A204.1 (cell line): ENCODE data around the gene DHRS9.
"Not testable (repeated sequence)": the region's sequence is repeated elsewhere in the genome, so short reads cannot be mapped to it uniquely, and the experiment has no call there.

Source experiments
- FAIRE-seq: peaks from 2 replicates; lab custom pipeline; 2012; peaks lifted over from hg19 to GRCh38; lab: Jason Lieb, UNC

The DHRS9 gene

GRCh38 chr2:169069341-169069740 is at the start of gene DHRS9:
Gene DHRS9, plus strand, starts transcription at chr2:169069563. Its CDS starts 12,019 bp downstream, at chr2:169081582.
- no peak for FAIRE-seq

DNA sequence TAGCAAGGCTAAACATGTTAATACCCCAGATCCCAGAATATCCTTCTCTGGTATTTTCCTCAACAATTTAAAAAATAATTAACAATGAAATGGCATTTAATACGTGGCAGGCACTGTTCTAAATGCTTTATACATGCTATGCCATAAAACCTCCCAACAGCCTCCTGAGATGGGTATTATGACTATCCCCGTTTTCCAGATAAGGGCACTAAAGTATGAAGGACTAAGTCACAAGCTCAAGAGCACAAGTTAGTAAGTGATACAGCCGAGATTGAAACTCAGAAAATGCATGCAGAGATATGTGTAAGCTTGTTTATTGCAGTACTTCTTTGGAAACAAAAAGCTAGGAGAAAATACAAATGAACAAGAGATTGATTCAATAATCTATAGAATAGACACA is 46.2 kb upstream of the DHRS9 start:
- no peak for FAIRE-seq

DNA sequence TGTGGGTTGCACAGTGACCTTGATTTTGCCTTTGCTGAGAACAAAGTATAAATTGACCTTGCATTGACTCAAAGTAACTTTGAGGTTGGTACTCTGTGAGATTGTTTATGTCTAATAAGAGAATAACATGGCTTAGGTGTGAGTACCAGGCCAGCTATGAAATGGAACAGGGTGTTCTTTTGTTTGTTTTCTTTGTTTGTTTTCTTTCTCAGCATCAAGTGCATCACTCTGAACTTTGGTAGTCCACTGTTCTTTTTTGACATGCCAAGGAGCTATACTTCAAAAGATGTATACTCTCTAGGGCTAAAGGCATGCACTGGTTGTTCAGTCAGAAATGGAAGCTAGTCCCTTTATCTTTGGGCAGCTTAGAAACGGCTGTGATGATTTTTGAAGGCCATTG is 43.3 kb upstream of the DHRS9 start:
- FAIRE-seq, result no peak

GRCh38 chr2:169027234-169027633 is 42.1 kb upstream of the DHRS9 start:
- no peak for FAIRE-seq

DNA sequence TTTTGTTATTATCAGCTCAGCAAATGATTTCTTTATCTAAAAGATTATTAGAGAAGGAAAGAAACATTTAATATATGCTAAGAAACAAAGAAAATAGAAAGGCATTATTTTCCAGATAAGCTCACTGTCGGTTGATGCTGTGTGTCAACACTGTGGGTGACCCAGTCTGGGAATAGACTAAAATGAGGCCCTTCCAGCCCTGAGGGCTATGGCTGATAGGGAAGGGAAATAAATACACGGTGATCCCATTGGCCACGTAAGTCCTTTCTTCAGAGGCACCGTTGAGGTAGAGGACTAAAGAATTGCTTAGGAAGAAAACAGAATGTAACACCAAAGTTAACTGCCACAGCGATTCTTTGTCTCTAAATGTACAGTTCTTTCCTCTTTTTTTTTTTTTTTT is 40.0 kb upstream of the DHRS9 start:
- no peak for FAIRE-seq

- FAIRE-seq, result no peak
Measured at GRCh38 chr2:169031202-169031601, 38.2 kb upstream of the DHRS9 start, which contains the start of gene ABCB11. Gene ABCB11, minus strand, starts transcription at chr2:169031324. Its CDS starts 13,199 bp downstream, at chr2:169018125.

GRCh38 chr2:169034256-169034655 is 35.1 kb upstream of the DHRS9 start:
- FAIRE-seq, result no peak

- no peak for FAIRE-seq
Measured at GRCh38 chr2:169034984-169035544, 34.3 kb upstream of the DHRS9 start.

DNA sequence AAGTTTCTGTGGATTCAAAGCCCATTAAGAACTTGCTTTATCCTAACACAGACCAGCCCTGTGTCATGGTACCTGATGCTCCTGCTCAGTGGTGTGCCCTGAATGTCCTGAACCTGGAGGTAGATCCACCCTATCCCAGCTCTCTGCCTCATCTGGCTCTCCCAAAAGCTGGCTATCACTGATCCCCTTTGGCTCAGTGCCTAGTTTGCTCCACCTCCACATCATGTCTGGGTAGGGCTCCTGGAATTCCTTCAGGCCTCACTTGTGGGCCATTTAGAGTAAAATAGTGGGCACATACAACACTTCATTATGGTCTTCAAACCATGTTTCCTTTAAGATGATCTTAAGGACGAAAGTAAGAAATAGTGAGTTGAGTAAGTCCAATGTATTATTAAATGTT is 33.5 kb upstream of the DHRS9 start:
- FAIRE-seq, result no peak

DNA sequence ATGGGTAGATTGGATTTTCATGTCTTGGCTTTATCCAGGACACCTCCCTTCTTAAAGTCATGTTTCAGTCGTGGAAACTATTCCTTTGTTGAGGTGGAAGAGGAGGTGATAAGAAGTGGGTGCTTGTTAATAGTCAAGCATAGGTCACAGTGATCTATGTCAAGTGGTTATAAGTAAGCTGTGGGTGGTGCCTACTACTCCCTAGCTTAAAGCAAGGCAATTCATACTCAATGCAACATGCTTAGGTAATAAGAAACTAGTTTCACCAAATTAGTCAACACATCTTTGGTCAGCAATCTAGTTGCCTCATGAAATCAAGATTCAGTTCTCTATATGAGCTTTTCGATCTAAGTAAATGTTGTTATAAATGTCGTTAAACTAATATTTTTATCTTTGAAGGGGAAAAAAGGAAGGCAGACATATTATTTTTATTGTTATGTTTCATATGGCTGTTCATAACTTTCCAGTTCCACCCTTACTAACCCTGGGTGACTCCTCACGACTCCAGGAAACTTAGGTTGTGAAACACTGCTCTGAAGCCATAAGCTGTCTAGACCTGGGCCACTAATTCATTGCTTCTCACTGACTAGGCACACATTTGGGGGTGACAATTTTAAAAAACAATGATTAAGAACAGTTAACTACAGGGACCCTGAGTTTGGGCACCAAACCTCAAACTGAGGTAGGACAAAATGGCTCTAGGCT is 32.5 kb upstream of the DHRS9 start:
- FAIRE-seq, result no peak

GRCh38 chr2:169038338-169038757 is 31.0 kb upstream of the DHRS9 start:
- no peak for FAIRE-seq

GRCh38 chr2:169039702-169040101 is 29.7 kb upstream of the DHRS9 start:
- no peak for FAIRE-seq

- no peak for FAIRE-seq
Measured at GRCh38 chr2:169041594-169041993, 27.8 kb upstream of the DHRS9 start.

- FAIRE-seq, result no peak
Measured at GRCh38 chr2:169042856-169043255, 26.5 kb upstream of the DHRS9 start.

- FAIRE-seq, result no peak
Measured at GRCh38 chr2:169046440-169047151, 22.8 kb upstream of the DHRS9 start.

- no peak for FAIRE-seq
Measured at GRCh38 chr2:169047256-169048250, 21.8 kb upstream of the DHRS9 start.

GRCh38 chr2:169049142-169049541 is 20.2 kb upstream of the DHRS9 start:
- no peak for FAIRE-seq

DNA sequence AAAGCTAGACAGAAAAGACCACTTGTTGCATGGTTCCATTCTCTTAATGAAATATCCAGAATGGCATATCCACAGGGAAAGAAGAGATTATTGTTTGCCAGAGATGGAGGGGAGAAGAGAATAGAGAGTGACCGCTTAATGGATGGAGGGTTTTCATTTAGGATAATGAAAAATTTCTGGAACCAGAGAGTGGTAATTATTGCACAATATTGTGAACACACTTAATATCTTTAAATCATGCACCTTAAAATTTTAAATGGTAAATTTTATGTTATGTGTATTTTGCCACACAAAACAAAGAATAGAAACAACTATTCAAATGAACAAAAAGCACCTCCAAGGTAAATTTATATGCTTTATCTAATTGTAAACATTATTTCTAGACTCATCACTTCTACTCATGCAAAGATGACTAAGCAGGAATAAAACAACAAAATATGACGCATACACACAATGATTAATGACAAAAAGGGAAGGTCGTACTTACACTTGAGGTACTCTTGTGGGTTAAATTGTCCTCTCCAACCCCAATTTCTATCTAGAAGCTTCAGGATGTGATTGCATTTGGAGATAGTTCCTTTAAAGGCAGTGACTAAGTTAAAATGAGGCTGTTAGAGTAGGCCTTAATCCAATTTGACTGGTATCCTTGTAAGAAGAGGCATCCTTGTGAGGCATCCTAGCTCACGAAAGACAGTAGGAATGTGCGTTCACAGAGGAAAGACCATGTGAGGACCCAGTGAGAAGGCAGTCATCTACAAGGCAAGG is 18.7 kb upstream of the DHRS9 start:
- no peak for FAIRE-seq

DNA sequence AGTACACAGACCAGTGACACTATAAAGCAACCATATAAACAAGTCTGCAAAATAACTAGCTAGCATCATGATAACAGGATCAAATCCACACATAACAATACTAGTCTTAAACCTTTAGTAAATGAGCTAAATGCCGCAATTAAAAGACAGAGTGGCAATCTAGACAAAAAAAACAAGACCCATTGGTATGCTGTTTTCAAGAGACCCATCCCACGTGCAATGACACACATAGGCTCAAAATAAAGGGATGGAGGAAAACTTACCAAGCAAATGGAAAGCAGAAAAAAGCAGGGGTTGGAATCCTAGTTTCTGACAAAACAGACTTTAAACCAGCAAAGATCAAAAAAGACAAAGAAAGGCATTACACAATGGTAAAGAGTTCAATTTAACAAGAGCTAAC is 14.8 kb upstream of the DHRS9 start:
- FAIRE-seq, result not testable (repeated sequence)

GRCh38 chr2:169064199-169064598 is 5.2 kb upstream of the DHRS9 start:
- FAIRE-seq, result not testable (repeated sequence)

DNA sequence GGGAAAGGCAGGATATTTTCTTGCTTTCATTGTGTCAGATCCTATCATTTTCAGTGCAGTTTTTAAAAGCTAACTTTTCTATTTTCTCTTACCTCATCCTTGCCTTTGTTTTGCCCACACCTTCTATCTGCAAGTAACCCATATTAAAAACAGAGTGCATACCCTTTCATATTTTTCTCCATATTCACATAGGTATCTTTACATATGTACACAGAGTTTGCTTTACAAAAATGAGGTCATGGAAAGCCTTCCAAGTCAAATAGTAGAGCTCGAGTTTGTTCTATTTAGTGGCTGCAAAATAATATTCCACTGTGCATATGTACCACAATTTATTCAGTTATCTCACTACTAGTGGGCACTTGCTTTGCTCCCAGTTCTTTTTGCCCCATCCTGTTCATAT is 3.9 kb upstream of the DHRS9 start:
- no peak for FAIRE-seq
